ENCODE results near the gene METAP1D.

DNA sequence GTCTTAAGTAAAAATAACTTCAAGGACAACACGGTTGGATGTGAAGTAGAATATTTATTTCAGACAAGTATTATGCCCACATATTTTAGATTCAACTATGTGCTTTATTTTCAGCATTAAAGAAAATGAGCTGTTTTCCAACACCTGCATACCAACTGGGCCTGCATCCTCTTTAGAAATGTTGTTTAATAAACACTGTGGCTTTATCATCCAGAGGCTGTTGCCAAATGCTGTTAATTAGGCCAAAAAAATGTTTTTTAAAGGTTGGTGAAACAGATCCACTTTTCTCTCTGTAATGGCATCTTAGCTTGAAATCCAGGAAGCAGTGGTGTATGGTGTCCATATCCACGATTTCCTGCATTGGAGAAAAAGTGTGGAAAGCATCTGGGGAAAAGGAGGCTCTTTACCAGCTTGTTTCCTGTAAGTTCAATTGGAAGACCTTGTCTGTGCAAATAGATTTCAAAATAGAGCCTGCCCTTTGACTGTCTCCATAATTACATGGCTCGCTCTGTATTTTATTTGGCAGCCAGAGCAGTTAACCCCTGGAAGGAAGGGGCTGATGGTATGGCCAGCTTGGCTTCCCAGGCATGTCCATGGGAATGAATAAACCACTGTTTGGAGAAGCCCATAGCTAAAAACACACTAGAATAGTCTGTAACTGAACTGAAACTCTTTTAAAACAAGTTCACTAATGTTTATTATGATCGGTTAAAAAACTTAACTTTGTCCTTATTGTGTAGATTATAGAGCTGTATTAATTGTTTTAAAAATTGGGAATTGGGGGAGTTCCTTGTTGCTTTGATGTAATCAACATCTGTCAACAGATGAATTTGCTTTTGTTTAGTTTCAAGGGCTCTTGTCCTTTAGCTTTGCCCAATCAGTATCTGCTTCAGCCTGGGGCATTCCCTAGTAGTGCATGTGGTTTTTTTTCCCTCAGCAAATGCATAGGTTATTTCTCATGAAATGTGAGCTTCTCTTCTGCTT, 52.5 kb downstream of the METAP1D start:
- no peak for TF ChIP-seq CTCF (IDR thresholded peaks at IDR 0.05)
- no peak for TF ChIP-seq POLR2A (IDR thresholded peaks at IDR 0.05)

Measured in thyroid gland (tissue), 4 donors.